Esophagus squamous epithelium (tissue), 4 donors: Measurements from ENCODE around the gene NKX2-2.

Experiments used
- CTCF ChIP-seq, 6 experiments: fragments of 450-650 bp in 4 of 6; fragments of 200-600 bp in 2 of 6; sonication (generic) in 2 of 6; IDR thresholded peaks; one replicate each; pipeline ENCODE4 v1.5.1; 2016 to 2019; ENCODE audit warnings: antibody characterized with exemption in 6 of 6, mild to moderate bottlenecking in 4 of 6, moderate library complexity in 4 of 6
- POLR2A ChIP-seq, 4 donors: fragments of 450-650 bp; IDR thresholded peaks; one replicate each; pipeline ENCODE4 v1.6.1; 2017; ENCODE audit warnings: antibody characterized with exemption in 4 of 4, mild to moderate bottlenecking in 4 of 4, moderate library complexity in 3 of 4

- TF ChIP-seq CTCF (IDR thresholded peaks at IDR 0.05) (no peak), POLR2A (IDR thresholded peaks at IDR 0.05) (no peak)
Observed at GRCh38 chr20:21496452-21496851, 17.4 kb downstream of the NKX2-2 start.
